ENCODE data around the gene BAZ1A.

GRCh38 chr14:34796902-34797301 lies 78.3 kb downstream of the BAZ1A start:
- TF ChIP-seq CTCF (IDR thresholded peaks at IDR 0.05) (no peak), POLR2A (IDR thresholded peaks at IDR 0.05; ENCODE audit: low read depth) (no peak), POLR2AphosphoS5 (IDR thresholded peaks at IDR 0.05) (no peak), EP300 (IDR thresholded peaks at IDR 0.05) (no peak)

Measured in esophagus muscularis mucosa (tissue), 4 donors.